HepG2 (cell line): ENCODE data around the gene PRXL2A.

Experiments used
- BCL3 ChIP-seq: sonication (generic); formaldehyde crosslinking; IDR thresholded peaks from 2 replicates; pipeline ENCODE4 v1.5.1; 2020; ENCODE audit warnings: mild to moderate bottlenecking, missing genetic modification reagents, moderate library complexity
- CBX5 ChIP-seq: sonication (generic); formaldehyde crosslinking; IDR thresholded peaks from 2 replicates; pipeline ENCODE4 v1.4.0; 2020; ENCODE audit warnings: missing genetic modification reagents, borderline replicate concordance
- CTCF ChIP-seq: sonication (generic); formaldehyde crosslinking; IDR thresholded peaks from 2 replicates; pipeline ENCODE4 v1.5.0; 2020; ENCODE audit warnings: mild to moderate bottlenecking, missing genetic modification reagents, moderate library complexity
- ERF ChIP-seq: IDR thresholded peaks from 2 replicates; pipeline ENCODE4 v1.6.1; 2018; ENCODE audit warnings: missing biosample characterization, missing genetic modification reagents
- ESRRA ChIP-seq: sonication (generic); formaldehyde crosslinking; IDR thresholded peaks from 2 replicates; pipeline ENCODE4 v1.5.1; 2020; ENCODE audit warnings: mild to moderate bottlenecking, low read depth, missing genetic modification reagents
- FOXK2 ChIP-seq: fragments of 450-650 bp; IDR thresholded peaks from 2 replicates; pipeline ENCODE4 v1.6.1; 2016
- GABPB1 ChIP-seq: IDR thresholded peaks from 2 replicates; pipeline ENCODE4 v1.6.1; 2016; ENCODE audit warnings: mild to moderate bottlenecking, missing genetic modification reagents, moderate library complexity, missing compliant biosample characterization
- HCFC1 ChIP-seq: fragments of 150-350 bp; IDR thresholded peaks from 2 replicates; pipeline ENCODE4 v1.6.1; 2014; ENCODE audit warnings: low read depth, low read length
- KDM1A ChIP-seq: IDR thresholded peaks from 2 replicates; pipeline ENCODE4 v1.6.1; 2016; ENCODE audit warnings: missing compliant biosample characterization
- MED1 ChIP-seq: sonication (generic); formaldehyde crosslinking; IDR thresholded peaks from 2 replicates; pipeline ENCODE4 v1.4.0; 2020; ENCODE audit warnings: missing genetic modification reagents
- PCBP2 ChIP-seq: fragments of 200-400 bp; formaldehyde crosslinking; optimal IDR thresholded peaks from 2 replicates; pipeline ENCODE3; 2018; ENCODE audit warnings: low read length, low read depth; ENCODE audit not compliant: poor library complexity, severe bottlenecking
- POLR2A ChIP-seq, 2 experiments: IDR thresholded peaks; 2 replicates each; pipeline ENCODE4 v1.6.1; 2011; ENCODE audit warnings: low read depth in 2 of 2, low read length in 2 of 2, mild to moderate bottlenecking in 1 of 2, moderate library complexity in 1 of 2; ENCODE audit not compliant: insufficient read depth in 1 of 2
- ZNF747 ChIP-seq: sonication (generic); formaldehyde crosslinking; IDR thresholded peaks from 2 replicates; pipeline ENCODE4 v1.8.1; 2023; ENCODE audit warnings: missing genetic modification reagents, mild to moderate bottlenecking, borderline replicate concordance
- TF ChIP-seq, protein P1 (sequence below): sonication (generic); formaldehyde crosslinking; IDR thresholded peaks from 2 replicates; pipeline ENCODE4 v1.5.1; 2020; ENCODE audit warnings: missing genetic modification reagents, mild to moderate bottlenecking, borderline replicate concordance

DNA sequence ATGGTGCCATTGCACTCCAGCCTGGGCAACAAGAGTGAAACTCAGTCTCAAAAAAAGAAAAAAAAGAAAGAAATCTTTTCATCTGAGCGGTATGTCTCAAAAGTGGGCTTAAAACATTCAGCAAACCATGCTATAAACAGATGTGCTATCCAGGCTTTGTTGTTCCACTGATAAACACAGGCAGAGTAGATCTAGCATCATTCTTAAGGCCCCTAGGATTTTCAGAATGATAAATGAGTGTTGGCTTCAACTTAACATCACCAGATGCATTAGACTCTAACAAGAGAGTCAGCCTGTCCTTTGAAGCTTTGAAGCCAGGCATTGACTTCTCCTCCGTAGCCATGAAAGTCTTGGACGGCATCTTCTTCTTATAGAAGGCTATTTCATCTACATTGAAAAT is 28.6 kb upstream of the PRXL2A start:
- TF ChIP-seq FOXK2 (no peak), PCBP2 (no peak), ERF (CRISPR knock-in tag) (no peak), HCFC1 (no peak), ZNF747 (CRISPR knock-in tag) (no peak), CBX5 (no peak), KDM1A (no peak), CTCF (CRISPR knock-in tag) (no peak), GABPB1 (CRISPR knock-in tag) (no peak), BCL3 (CRISPR knock-in tag) (no peak), ESRRA (CRISPR knock-in tag) (no peak), MED1 (CRISPR knock-in tag) (no peak), POLR2A (IDR thresholded peaks at IDR 0.05; ENCODE audit: insufficient read depth in 1 of 2, low read depth in 2 of 2, low read length in 2 of 2) (no peak)
- TF ChIP-seq, protein P1, sequence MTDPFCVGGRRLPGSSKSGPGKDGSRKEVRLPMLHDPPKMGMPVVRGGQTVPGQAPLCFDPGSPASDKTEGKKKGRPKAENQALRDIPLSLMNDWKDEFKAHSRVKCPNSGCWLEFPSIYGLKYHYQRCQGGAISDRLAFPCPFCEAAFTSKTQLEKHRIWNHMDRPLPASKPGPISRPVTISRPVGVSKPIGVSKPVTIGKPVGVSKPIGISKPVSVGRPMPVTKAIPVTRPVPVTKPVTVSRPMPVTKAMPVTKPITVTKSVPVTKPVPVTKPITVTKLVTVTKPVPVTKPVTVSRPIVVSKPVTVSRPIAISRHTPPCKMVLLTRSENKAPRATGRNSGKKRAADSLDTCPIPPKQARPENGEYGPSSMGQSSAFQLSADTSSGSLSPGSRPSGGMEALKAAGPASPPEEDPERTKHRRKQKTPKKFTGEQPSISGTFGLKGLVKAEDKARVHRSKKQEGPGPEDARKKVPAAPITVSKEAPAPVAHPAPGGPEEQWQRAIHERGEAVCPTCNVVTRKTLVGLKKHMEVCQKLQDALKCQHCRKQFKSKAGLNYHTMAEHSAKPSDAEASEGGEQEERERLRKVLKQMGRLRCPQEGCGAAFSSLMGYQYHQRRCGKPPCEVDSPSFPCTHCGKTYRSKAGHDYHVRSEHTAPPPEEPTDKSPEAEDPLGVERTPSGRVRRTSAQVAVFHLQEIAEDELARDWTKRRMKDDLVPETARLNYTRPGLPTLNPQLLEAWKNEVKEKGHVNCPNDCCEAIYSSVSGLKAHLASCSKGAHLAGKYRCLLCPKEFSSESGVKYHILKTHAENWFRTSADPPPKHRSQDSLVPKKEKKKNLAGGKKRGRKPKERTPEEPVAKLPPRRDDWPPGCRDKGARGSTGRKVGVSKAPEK (CRISPR knock-in tag) = no peak
